Measurements from ENCODE around the gene TMEM179.
"Not testable (repeated sequence)": the region's sequence is repeated elsewhere in the genome, so short reads cannot be mapped to it uniquely, and the experiment has no call there.

Gene TMEM179

GRCh38 chr14:104637546-104638003 lies 33.0 kb upstream of the TMEM179 start:
- DNase-seq = no peak

- DNase-seq = not testable (repeated sequence)
These were observed 32.4 kb upstream of the TMEM179 start for GRCh38 chr14:104636846-104637545.

- DNase-seq = no peak
These were observed 31.6 kb upstream of the TMEM179 start for GRCh38 chr14:104636131-104636530.

- DNase-seq = no peak
These were observed 31.1 kb upstream of the TMEM179 start for GRCh38 chr14:104635717-104636116.

- DNase-seq = no peak
These were observed 30.5 kb upstream of the TMEM179 start for GRCh38 chr14:104634886-104635570.

GRCh38 chr14:104634138-104634760 lies 29.7 kb upstream of the TMEM179 start:
- DNase-seq = no peak

GRCh38 chr14:104633276-104634137 lies 28.9 kb upstream of the TMEM179 start:
- no peak for DNase-seq

- no peak for DNase-seq
These were observed 28.2 kb upstream of the TMEM179 start for GRCh38 chr14:104632781-104633180.

- no peak for DNase-seq
These were observed 20.4 kb upstream of the TMEM179 start for GRCh38 chr14:104624939-104625338.

GRCh38 chr14:104614126-104614812 lies 9.7 kb upstream of the TMEM179 start:
- no peak for DNase-seq

- DNase-seq = no peak
These were observed 7.3 kb upstream of the TMEM179 start for GRCh38 chr14:104611881-104612280.

- DNase-seq = no peak
These were observed 6.3 kb upstream of the TMEM179 start for GRCh38 chr14:104610749-104611310.

- DNase-seq = no peak
These were observed 5.1 kb upstream of the TMEM179 start for GRCh38 chr14:104609666-104610065.

GRCh38 chr14:104603711-104604401 lies 716 bp downstream of the TMEM179 start:
- DNase-seq = no peak

GRCh38 chr14:104602933-104603325 lies 1.6 kb downstream of the TMEM179 start:
- no peak for DNase-seq

- no peak for DNase-seq
These were observed 2.1 kb downstream of the TMEM179 start for GRCh38 chr14:104602315-104602932.

GRCh38 chr14:104601786-104602185 lies 2.8 kb downstream of the TMEM179 start:
- DNase-seq = no peak

GRCh38 chr14:104600805-104601204 lies 3.8 kb downstream of the TMEM179 start:
- no peak for DNase-seq

GRCh38 chr14:104600141-104600643 lies 4.4 kb downstream of the TMEM179 start:
- no peak for DNase-seq

- no peak for DNase-seq
These were observed 5.1 kb downstream of the TMEM179 start for GRCh38 chr14:104599446-104599845.

GRCh38 chr14:104598910-104599273 lies 5.7 kb downstream of the TMEM179 start:
- no peak for DNase-seq

All from T1000 (cell line).